NCI-H1930 (cell line): ENCODE measurements around the gene XPO6.
"Not testable (repeated sequence)": the region's sequence is repeated elsewhere in the genome, so short reads cannot be mapped to it uniquely, and the experiment has no call there.

Experiments
- DNase-seq, 2 experiments: peaks; one replicate each; lab custom pipeline; 2025; lab: John Stamatoyannopoulos, UW

XPO6 gene

DNA sequence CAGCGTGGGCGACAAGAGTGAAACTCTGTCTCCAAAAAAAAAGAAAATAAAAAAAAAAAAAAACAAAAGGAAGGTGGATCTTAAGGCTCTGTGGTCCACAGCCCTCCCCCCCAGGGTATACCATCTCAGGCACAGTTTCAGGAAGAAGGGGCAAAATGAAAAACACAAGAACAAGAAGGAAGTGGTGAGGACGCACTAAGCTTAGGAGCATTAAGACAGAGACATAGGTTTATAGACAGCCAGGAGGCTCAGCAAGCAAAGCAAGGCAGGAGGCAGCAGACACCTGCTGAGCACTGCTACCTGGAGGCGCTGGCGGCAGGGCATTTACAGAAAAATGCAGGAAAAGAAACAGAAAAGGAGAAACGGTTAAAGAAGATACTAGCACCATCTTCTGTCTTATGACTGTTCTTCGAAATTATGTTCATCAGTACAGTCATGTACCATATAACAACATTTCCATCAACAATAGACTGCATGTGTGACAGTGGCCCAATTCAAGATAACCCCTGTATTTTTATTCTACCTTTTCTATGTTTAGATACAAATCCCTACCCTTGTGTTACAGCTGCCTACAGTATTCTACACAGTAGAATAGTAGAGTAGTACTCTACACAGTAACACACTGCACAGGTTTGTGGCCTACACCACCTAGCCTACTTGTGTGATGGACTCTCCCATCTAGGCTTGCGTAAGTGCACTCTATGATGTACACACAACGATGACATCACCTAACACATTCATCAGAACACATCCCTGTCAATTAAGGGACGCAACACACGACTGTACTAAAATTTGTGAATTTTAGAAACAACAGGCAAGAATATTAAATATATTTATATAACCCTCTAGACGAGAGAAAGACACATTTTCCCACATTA, 62.5 kb downstream of the XPO6 start:
- DNase-seq: no peak

DNA sequence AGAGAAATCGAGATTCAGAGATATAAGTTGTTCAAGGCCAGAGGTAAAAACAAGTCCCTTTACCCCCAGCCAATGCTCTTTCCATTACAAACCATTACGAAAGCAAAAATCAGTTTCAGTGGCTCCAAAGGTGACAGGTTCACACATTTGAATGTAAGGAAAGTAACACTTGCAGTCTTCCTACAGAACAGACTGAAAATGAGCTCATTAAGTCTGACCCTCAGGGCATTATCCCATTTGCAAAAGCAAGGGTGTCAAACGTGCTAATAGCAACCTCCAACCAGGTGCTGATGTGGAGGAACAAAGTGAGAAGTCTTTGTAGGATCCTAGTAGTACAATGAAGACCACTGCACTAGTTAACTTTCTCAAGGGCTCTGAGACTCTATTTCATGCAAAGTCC, 65.2 kb downstream of the XPO6 start:
- no peak for DNase-seq

DNA sequence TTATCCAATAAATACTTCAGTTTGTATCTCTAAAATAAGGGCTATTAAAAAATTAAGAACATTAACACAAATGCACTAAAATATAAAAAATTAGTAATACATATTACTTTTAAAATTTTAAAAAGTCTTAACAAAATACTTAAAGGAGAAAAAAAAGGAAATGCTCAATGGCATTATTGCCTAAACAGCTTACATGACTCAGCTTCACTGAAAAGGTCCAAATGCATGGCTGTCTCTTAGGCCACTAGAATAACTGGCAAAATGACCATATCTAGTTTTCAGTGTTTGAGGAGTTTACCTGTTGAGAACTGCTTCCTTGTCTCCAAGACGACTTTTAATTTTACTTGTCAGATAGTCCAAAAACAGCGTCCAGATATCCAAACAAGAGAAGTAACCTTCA, 66.0 kb downstream of the XPO6 start:
- no peak for DNase-seq

DNA sequence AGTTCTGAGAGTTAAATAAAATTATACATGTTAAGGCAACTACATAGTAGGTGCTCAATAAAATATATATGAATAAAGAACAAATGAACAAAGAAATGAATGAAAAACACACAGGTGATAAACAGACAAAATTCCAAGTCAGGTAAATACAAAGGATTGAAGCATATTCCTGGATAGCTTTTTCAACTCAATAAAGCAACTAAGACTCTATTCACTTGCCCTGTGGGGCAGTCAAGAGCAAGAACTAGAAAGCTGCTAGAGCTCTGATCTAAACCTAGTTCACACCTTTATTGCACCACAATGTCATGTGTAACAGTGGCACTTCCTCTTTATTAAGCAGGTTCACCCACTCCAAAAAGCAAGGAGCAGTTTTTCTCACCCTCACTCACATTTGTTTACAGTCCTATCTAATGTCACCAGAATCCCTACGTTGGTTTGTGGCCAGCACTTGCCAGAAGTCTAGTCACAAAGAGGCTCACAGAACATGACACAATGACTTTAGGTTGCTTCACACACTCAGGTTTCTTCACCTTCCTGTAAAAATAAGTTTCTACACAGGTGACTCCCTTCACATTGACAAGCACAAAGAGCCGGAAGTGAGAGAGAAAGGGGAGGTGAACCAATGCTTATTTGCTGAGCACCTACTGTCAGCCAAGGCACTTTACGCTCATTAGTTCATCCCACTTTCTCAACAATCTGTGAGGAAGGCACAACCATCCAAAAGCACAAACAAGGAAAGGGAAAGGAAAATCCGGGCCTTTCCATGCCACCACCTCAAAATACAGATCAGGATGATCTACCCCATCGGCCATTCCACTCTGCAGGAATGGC, 70.8 kb downstream of the XPO6 start:
- no peak for DNase-seq

DNA sequence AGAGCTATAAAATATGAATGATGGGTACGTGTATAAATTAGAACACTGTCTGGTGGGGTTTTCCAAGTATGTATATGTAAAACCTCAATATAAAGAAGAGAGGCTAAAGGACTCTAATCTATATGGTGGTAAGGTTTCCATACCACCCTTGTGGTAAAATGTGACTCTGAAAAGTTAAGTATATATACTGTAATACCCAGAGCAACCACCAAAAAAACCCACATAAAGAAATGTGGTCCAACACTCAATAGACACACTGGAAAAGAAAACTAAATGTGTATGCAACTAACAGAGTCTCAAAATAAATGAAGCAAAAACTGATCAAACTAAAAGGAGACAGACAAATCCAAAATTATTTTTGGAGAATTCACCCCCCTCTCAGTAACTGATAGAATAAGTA, 72.2 kb downstream of the XPO6 start:
- no peak for DNase-seq

DNA sequence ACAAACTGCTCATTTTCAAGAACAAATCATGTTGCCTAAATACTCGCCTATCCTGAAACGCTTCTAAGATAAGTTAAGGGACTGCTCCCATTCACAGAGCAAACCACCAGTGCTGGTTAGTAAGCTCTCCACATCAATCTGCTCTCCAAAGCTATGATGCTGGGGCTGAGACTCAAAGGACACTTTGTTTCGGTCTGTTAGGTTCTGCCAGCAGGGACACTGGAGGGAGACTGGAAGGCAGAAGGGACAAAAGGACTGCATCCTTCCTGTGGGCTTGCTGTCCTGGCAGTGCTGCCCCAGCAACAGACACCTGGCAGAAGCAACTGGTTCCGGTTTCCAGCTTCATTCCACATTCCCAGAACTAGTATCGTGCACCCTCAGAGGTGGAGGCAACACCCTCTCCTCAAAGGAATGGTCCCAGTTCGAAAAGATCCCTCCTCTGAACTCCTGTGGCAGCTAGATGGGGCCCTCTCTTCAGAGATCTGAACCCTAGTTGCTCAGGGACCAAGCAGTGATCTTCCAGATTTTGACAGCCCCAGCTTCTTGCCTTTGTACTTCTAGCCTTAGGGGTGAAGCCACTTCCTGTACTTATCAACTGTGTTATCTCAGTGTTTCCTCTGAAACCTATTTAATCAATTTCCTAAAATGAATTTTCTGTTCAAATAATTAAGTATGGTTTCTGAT, 74.9 kb downstream of the XPO6 start:
- no peak for DNase-seq

DNA sequence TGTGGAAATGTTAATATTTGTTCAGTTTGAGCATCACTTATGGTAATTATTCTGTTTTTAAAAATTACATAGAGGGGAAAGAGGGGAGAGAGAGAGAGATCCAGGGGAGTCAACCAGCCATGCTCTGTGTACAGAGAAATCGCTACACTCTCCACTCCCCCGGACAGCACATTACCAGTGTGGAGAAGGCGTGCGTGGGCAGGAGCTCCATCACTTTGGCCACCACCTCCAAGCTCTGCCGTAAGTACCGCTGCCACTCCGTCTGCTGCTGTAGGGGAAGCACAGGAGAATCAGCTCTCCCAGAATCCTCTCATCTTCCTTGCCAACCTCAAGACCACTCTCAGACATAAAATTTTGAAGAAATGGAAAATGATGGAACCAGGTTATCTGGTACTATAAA, 78.1 kb downstream of the XPO6 start:
- DNase-seq: no peak

DNA sequence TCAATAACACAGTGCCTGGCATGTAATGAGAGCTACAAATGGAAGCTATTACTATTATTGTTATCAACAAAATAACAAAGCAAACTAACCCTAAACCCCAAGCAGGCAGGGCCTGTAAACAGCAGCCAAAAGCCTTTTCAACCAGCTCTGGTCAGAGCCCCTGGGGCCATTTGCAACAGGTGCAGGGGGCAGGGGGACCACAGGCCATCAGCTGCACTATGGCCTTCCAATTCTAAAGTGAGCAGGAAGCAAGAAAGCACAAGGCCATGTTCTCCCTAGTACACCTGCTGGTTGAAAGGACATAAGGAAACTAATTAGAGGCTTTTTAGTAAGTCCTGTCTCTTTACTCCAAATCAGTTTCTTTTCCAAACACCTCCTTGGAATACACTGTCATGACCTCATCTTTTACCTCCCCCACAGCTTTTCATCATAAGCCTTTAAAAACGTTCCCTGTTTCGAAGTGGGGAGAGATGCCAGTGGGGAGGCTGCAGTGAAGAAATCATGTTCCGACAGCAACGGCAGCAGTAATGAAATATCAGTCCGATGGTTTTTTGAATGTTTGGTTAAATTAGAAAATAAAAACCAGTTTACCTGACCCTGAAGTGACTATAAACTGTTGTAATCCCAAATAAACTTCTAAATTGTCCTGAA, 79.9 kb downstream of the XPO6 start:
- no peak for DNase-seq

DNA sequence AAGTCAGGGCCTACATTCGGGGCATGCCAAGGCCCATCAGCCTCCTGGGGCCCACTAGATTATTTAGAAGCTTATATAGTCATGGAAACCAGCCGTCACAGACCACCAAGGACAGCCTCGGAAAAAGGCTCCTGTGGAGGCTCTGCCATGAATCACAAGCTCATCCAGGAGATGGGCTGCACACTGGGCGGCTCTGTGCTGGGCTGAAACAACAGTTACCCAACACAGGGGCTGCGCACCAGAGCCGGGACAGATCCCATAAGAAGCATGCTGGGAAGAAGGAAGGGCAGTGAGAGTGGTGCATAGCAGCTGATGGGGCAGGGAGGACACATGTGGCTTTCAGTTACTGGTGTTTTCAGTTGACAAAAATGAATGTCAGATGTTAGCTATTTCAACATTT, 80.6 kb downstream of the XPO6 start:
- no peak for DNase-seq

DNA sequence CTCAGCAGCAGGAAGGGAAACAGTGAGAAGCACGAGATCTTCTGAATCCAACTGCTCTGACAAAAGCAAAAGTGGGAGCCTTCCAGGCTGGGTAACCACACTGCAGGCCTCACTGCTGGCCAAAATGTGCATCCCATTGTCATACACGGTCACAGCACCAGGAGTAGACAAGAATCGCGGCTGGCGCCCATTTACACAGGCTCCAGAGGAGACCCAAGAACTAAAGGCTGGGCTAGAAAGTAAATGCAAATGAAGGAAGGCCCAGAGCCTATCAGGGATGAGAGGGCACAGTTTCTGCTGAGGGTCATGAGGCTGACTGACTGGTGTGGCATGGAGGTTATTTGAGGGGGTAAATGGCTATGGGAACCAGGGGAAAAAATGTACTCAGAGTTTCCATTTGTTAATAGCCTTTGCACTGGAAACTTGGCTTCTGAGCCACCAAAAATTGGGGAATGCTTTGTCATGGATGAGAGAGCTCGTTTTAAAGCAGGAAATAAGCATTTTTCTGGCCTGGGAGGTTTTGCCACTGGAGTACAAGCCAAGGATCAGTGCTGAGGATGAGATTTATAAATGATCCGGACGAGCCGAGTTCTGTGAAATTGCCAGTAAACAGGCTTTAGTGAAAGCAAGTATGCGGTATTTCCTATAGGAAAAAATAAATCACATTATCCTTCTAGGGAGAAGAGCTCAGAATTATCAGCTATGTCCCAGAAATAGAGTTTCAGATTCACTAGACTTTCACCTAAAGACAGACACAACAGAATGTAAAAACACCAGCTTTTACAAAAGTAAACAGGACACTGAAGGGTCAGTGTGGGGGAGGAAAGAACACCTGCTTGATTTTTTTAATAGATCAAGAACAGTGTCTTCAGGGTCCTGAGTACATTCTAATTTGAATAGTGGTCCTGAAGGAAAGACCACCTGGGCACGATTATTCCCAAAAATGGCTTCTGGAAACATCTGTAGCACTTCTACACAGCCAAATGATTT, 81.4 kb downstream of the XPO6 start:
- DNase-seq: no peak

DNA sequence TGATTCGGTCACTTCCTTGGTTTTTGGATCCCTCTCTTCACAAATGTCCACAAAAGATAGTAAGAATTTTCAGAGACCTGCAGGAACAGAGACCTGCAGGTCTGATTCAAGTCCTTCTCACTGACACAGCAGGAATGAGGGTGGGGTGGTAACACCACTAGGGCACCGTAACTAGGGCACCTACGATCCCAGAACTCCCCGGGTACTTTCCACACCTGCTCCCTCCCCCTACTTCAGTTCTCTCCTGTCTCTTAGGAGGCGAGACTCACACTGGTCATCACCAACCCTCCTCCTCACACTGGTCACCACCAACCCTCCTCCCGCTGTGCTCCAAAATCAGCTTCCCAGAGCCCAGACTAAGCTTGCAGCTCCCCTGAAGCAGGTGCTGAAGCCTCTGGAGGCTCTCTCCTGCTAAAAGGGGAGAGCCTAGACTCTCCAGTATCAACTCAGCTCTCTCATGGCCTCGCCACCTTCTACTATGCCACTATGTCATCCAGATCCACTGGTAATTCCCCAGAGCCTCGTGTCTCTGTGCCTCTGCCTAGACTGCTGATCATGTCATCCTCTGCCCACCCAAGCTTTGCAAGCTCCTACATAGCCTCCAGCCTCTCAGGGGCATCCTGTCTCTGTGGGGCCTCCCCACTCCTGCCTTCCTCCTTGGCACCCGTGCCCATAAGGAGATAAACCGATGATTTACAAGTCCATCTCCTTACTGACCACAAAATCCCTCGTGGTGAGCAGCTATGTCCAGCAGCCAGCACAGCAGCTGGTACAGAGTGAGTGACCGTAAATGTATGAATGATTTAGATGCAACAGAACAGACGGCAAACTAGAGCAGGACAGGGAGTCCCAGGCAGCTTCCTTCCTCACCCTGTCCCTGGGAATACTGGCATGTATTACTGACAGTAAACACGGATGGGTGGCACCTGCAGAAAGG, 84.8 kb downstream of the XPO6 start:
- no peak for DNase-seq

DNA sequence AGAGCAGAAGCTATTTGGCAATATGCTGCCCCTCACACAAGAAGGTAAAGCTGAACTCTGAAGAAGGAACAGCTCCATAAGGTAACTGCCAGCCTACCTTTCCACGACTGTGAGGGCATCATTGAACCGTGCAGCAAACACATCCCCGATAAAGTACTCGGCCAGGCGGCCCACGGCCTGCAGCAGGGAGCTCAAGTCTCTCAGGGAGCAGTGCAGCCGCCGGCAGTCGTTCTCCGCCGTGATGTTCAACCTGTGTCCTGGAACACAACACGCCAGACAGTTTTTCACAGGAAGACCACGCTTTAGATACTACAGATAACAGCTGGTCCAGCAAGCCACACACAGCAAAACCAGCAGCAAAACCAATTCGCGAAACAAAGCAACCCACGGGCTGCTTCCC, 86.2 kb downstream of the XPO6 start:
- no peak for DNase-seq

DNA sequence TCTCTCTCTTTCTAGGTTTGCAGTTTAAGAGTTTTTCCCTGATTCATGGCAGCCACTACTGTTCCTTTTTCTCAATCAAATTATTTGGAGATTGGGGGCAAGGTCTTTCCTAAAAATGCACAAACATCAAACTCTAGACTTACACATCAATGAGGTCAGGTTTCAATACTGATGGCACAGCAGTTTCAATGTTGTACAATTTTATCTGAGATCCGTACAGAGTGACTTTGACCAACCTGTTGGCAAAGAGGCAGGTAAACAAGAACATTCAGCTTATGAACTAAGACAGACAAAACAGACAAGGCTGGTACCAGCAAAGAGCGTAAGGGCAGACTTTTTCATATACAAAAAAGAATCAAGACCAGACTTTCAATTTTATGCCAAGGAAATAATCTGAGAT, 90.2 kb downstream of the XPO6 start:
- no peak for DNase-seq

DNA sequence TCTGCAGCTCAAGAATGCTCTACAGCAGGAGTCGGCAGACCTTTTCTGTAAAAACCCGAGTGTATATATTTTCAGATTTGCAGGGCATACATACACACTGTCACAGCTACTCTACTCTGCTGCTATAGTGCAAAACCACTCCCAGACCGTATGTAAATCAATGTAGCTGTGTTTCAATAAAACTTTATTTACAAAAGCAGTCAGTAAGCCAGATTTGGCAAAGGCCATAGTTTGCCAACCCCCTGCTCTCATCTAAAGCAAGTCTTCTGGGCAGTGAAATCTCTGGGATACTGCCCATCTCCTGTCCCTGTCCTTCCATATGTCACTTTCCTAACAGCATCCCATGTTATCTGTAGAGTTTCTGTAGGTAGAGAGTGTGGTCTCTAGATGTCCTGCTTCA, 91.0 kb downstream of the XPO6 start:
- DNase-seq: no peak

DNA sequence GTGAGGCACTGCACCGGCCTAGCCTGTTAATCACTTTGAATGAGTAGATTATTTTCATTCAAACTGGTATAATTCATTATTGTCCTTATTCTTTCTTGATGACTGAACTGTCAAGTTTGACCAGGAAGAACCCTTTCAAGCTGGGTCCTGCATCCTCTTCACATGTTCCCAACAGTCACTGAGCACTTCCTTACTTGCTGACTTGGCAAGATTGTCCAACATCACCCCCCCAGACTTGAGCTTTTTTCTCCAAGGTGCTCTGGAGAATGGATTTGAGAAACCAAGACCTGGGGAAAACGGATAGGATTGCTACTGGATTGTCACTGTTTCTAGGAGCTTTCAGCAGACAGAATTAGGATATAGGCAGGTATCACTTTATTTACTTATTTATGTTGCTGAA, 93.1 kb downstream of the XPO6 start:
- no peak for DNase-seq

DNA sequence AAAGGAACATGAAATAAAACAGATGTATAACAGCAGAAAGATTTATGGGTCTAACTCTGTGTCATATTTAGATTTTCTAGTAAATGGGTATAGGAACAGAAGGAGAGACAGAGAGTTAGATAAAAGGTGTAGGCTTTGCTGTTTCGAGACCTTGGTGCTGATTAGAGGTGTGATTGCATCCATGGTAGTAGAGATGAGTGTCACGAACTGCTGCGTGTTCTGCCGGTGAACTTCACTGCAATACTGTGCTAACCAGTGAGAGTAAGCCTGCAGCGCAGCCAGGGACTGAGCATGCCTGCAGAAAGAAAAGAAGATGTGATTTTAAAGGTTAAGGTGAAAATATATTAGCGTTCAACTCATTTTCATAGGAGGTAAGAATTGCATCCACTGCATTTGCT, 94.6 kb downstream of the XPO6 start:
- no peak for DNase-seq

DNA sequence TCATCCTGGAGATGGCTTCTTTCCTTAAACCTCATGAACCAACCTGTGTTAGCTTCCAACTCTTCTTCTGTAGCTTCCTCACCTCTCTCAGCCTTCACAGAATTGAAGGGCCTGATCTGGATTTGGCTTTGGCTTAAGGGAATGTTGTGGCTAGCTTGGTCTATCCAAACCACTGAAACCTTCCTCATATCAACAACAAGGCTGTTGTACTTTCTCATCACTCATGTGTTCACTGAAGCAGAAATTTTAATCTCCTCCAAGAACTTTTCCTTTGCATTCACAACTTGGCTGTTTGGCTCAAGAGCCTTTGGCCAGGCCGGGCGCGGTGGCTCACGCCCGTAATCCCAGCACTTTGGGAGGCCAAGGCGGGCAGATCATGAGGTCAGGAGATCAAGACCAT, 95.9 kb downstream of the XPO6 start:
- not testable (repeated sequence) for DNase-seq

DNA sequence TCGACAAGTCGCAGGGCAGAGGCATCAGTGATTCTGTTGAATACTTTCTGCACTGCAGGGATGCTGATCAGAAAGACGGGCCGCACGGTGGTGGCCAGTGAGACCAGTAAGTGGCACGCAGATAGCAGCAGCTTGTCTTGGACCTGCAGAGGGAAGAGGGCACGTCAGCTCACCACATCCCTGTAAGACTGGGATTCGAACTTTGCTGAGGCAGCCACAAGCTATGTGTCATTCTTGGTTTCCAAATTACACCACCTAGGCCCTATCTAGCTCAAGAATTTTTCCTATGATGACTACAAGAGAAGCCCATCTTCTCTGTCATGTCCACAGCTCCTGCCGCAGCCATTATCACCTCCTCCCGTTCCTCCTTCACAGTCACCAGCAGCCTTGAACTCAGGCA, 98.9 kb downstream of the XPO6 start:
- DNase-seq: no peak

DNA sequence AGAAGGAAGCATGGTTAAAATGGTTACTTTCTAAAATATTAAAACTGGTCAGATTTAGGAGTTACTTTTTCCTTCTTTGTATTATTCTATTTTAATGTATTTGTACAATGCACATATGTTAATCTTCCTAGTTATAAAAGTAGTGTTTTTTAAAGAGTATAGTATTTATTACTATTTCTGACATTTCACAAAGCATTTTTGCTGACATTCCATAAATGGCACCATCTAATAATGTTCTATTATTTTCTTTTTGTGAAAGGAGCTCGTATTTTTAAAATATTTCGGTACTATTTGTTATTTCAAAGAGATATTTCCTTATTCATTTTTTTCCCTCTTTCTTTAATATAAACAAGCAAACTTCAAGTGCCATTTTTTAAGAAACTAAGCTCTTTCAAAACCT, 100.8 kb downstream of the XPO6 start:
- no peak for DNase-seq

DNA sequence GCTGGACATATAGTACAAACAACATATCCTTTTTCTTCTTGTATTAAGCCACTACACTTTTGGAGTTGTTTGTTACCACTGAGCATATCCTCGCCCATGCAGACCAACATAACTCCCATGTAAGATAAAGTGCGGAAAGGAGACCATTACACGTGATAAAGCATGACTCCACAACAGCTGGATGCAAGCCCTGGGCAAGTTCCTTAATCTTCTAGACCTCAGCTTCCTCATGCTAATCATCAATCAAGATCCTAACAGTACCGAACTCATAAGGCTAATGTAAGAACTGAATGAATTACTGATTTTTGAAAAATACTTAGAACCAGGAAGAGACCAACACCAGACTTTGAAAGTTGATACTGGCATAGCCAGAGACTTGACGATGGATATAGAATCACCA, 101.3 kb downstream of the XPO6 start:
- DNase-seq: no peak
